SK-N-SH treated with all-trans-retinoic acid at 6 μM for 48 hours (cell line): ENCODE results near the gene PTPRG.

Experiments
- ARNTL ChIP-seq: fragments of 450-650 bp; formaldehyde crosslinking; IDR thresholded peaks from 2 replicates; pipeline ENCODE4 v1.5.0; 2020; ENCODE audit warnings: low read depth, mild to moderate bottlenecking, moderate library complexity, borderline replicate concordance
- CREB5 ChIP-seq: fragments of 250-450 bp; sonication (Bioruptor Pico); IDR thresholded peaks from 2 replicates; pipeline ENCODE4 v1.5.1; 2020; ENCODE audit warnings: low read depth, mild to moderate bottlenecking, moderate library complexity
- POU6F1 ChIP-seq: fragments of 250-450 bp; sonication (Bioruptor Pico); IDR thresholded peaks from 2 replicates; pipeline ENCODE4 v1.8.0; 2021; ENCODE audit warnings: low read depth, mild to moderate bottlenecking, moderate library complexity, borderline replicate concordance
- PPARA ChIP-seq: fragments of 250-450 bp; sonication (Bioruptor Pico); IDR thresholded peaks from 2 replicates; pipeline ENCODE4 v1.5.0; 2020; ENCODE audit warnings: mild to moderate bottlenecking, borderline replicate concordance
- RARB ChIP-seq: fragments of 250-450 bp; sonication (Bioruptor Pico); IDR thresholded peaks from 2 replicates; pipeline ENCODE4 v1.8.0; 2021; ENCODE audit warnings: mild to moderate bottlenecking, moderate library complexity
- ZFP30 ChIP-seq: fragments of 450-650 bp; formaldehyde crosslinking; IDR thresholded peaks from 2 replicates; pipeline ENCODE4 v1.5.0; 2022; ENCODE audit warnings: mild to moderate bottlenecking, moderate library complexity

GRCh38 chr3:61989681-61990080 lies 428.3 kb downstream of the PTPRG start:
- TF ChIP-seq ZFP30 (CRISPR knock-in tag) (no peak), PPARA (CRISPR knock-in tag) (no peak), POU6F1 (CRISPR knock-in tag) (no peak), CREB5 (CRISPR knock-in tag) (no peak), RARB (CRISPR knock-in tag) (no peak), ARNTL (CRISPR knock-in tag) (no peak)
